NB4 (cell line): ENCODE results near the gene STAT6.

ENCODE experiments used
- CTCF ChIP-seq: IDR thresholded peaks from one replicate; pipeline ENCODE4 v1.5.1; 2012; ENCODE audit warnings: low read depth, low read length
- MAX ChIP-seq: IDR thresholded peaks from 2 replicates; pipeline ENCODE4 v1.6.1; 2011; ENCODE audit warnings: low read depth, low read length
- MYC ChIP-seq: IDR thresholded peaks from 2 replicates; pipeline ENCODE4 v1.6.1; 2011; ENCODE audit warnings: low read depth, low read length
- POLR2A ChIP-seq: IDR thresholded peaks from 2 replicates; pipeline ENCODE4 v1.6.1; 2011; ENCODE audit warnings: mild to moderate bottlenecking; ENCODE audit not compliant: insufficient read length; ENCODE audit errors: extremely low read depth

GRCh38 chr12:57142727-57143126 lies 31.6 kb upstream of the STAT6 start:
- TF ChIP-seq CTCF (no peak), POLR2A (no peak), MYC (no peak), MAX (no peak)
